Adrenal gland (tissue), 12 donors: ENCODE results near the gene BOC. TPM values are rescaled to one million over a fixed set of nuclear protein-coding genes. Genes with fewer than 3 reads are reported as not detected.

ENCODE experiments used
- DNase-seq, 7 donors: peaks; one replicate each; pipeline ENCODE4 v3.0.0-alpha.2; 2019 to 2020
- H3K27ac ChIP-seq, 5 donors: fragments of 200-600 bp; sonication (generic) in 4 of 5; 1 replicate in 3 of 5; 2 replicates in 2 of 5; pipeline versions ENCODE4 v1.5.1 to v1.8.0; 2016 to 2020; ENCODE audit warnings: mild to moderate bottlenecking in 1 of 5
- H3K27me3 ChIP-seq: fragments of 200-600 bp; 2 replicates; pipeline ENCODE4 v1.8.0; 2021
- H3K36me3 ChIP-seq, 2 donors: fragments of 200-600 bp; replicated peaks in 1 of 2; 1 replicate in 1 of 2; 2 replicates in 1 of 2; pipeline versions ENCODE4 v1.5.1 to v1.8.0; 2018 to 2022
- H3K4me1 ChIP-seq, 2 donors: fragments of 200-600 bp; replicated peaks in 1 of 2; 1 replicate in 1 of 2; 2 replicates in 1 of 2; pipeline versions ENCODE4 v1.5.1 to v1.8.0; 2018 to 2021
- H3K4me3 ChIP-seq, 4 donors: fragments of 200-600 bp; sonication (generic) in 3 of 4; one replicate each; pipeline ENCODE4 v1.5.1; 2016 to 2018
- H3K9me3 ChIP-seq, 3 donors: fragments of 200-600 bp; sonication (generic) in 1 of 3; replicated peaks in 1 of 3; 1 replicate in 2 of 3; 2 replicates in 1 of 3; pipeline versions ENCODE4 v1.5.1 to v1.8.0; 2016 to 2021
- POLR2A ChIP-seq, 2 donors: fragments of 450-650 bp; IDR thresholded peaks; one replicate each; pipeline ENCODE4 v1.6.1; 2017; ENCODE audit warnings: antibody characterized with exemption in 2 of 2, mild to moderate bottlenecking in 2 of 2, moderate library complexity in 1 of 2
- WGBS, 4 donors: extraction: QIAGEN DNeasy Blood & Tissue Kit in 2 of 4; methylation state at CpG; one replicate each; pipeline versions ENCODE4 v1.1.5 to v1.1.7; 2013 to 2017; 5-methylcytosine and 5-hydroxymethylcytosine counted together
- intact Hi-C, 2 donors: fragments of 100-400 bp; cut with DNase I; formaldehyde crosslinking; loops; one replicate each; pipeline versions ENCODE4 v1.14.1 to v1.15.0; 2022 to 2023
- polyA plus RNA-seq, 3 donors: library from polyadenylated mRNA; stranded (reverse); fragments of 200-250 nt in 2 of 3; fragments of 350-450 nt in 1 of 3; fragmentation: Illumina TruSeq in 1 of 3; extraction: RNeasy Lipid Tissue Mini Kit (QIAGEN cat#74804) in 1 of 3; gene quantifications; one replicate each; pipeline ENCODE4 v1.2.3, GENCODE V29; 2013 to 2014
- total RNA-seq, 9 donors: library from RNA; depleted of rRNA in 4 of 9; stranded (reverse); fragments of >200 nt in 4 of 9; fragments of 120-200 nt in 1 of 9; fragmentation: NEBNext Ultra II Directional in 1 of 9; extraction: Animal tissue kit (Norgen Biotek cat#: 25700) in 1 of 9; gene quantifications; one replicate each; pipeline versions ENCODE4 v1.1.0 to v1.2.4, GENCODE V29; 2013 to 2023
- TF ChIP-seq, protein P1 (sequence below), 6 experiments: fragments of 450-650 bp in 4 of 6; fragments of 200-600 bp in 2 of 6; sonication (generic) in 1 of 6; IDR thresholded peaks; 1 replicate in 5 of 6; 2 replicates in 1 of 6; pipeline versions ENCODE4 v1.5.1 to v1.8.0; 2016 to 2021; ENCODE audit warnings: antibody characterized with exemption in 6 of 6, mild to moderate bottlenecking in 2 of 6, moderate library complexity in 1 of 6
- donor health status: healthy with polysubstance abuse.
- donor health status: Bipolar disorder and iron deficiency.
- donor health status: DM: yes; HTN: yes; CAD: no.
- donor health status: DM: no; HTN: no; CAD: no.
- donor health status: DM: no; HTN: no; CAD: no.
- donor health status: DM: yes; HTN: yes; CAD: no.

The BOC gene
- total and polyA plus RNA-seq, 12 donors = 1.9 to 22.3 (median 9.5) TPM

DNA sequence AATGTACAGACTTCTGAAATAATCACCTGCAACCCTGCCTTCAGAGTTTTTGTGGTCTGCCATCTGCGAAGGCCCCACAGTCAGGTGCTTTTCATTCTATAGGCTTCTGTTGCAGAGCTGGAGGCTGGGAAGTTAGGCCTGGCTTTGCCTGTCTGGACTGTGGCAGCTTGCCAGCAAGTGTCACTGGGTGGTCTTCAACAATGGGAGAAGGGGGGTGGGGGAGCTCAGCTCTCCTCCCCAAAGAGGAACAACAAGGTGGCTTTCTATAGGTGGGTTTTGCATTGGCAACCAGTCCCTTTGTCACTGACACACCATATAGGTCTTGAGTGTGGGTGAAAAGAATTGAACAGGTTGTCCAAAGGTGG lies 7.3 kb downstream of the BOC start:
- H3K9me3 ChIP-seq = no peaks in the 10 kb centered on the region
- TF ChIP-seq, protein P1, sequence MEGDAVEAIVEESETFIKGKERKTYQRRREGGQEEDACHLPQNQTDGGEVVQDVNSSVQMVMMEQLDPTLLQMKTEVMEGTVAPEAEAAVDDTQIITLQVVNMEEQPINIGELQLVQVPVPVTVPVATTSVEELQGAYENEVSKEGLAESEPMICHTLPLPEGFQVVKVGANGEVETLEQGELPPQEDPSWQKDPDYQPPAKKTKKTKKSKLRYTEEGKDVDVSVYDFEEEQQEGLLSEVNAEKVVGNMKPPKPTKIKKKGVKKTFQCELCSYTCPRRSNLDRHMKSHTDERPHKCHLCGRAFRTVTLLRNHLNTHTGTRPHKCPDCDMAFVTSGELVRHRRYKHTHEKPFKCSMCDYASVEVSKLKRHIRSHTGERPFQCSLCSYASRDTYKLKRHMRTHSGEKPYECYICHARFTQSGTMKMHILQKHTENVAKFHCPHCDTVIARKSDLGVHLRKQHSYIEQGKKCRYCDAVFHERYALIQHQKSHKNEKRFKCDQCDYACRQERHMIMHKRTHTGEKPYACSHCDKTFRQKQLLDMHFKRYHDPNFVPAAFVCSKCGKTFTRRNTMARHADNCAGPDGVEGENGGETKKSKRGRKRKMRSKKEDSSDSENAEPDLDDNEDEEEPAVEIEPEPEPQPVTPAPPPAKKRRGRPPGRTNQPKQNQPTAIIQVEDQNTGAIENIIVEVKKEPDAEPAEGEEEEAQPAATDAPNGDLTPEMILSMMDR (IDR thresholded peaks at IDR 0.05) = no peak
- no peak for TF ChIP-seq POLR2A (IDR thresholded peaks at IDR 0.05)
- no peaks in the 10 kb centered on the region for H3K4me1 ChIP-seq
- intact Hi-C loops = no loop called here
- H3K27me3 ChIP-seq = no peaks in the 10 kb centered on the region
- no peaks in the 10 kb centered on the region for H3K36me3 ChIP-seq
- no peak for DNase-seq
- 63 to 100% (median 90%) methylated on average over 1 of the region's 1 CpG for WGBS, 4 donors
- H3K4me3 ChIP-seq = no peak overlapping the region
- H3K27ac ChIP-seq = no peak overlapping the region

DNA sequence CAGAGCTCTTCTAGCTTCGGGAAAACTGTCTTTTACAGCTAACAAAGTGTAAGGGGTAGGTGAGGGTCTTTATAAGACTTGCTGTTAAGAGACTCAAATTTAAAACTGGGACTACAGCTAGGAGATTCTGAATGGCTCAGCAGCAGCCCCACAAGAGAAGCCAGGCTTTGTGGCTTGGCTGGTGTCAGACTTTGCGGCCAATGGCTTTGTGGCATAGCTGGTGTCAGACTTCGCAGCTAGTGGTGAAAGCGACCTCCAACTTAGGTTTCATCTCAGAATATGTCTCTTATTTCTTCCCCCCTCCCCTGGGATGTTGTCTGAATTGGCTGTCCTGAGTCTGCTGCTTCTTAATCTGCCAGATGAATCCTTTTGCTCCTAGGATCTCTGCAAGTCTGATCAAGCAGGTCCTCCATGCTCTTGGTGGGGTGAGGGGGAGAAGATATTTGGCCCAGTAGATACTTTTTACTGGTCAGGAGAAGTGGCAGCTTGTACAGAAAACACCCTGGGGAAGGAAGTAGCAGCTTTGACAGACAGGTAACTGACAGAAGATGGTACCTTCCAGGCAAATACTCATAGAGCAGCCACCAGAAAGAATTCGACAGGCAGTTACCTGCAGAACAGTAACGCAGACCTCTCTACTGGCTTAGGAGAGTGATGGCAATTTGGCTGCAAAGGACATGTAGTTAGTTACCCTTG lies 8.4 kb downstream of the BOC start:
- H3K27me3 ChIP-seq = no peaks in the 10 kb centered on the region
- H3K4me1 ChIP-seq = no peaks in the 10 kb centered on the region
- WGBS, 4 donors = 62 to 77% (median 71%) methylated on average over 6 of the region's 6 CpGs
- no peak for DNase-seq
- H3K9me3 ChIP-seq = no peaks in the 10 kb centered on the region
- H3K4me3 ChIP-seq = no peak overlapping the region
- no peaks in the 10 kb centered on the region for H3K36me3 ChIP-seq
- intact Hi-C loops = no loop called here
- TF ChIP-seq POLR2A (IDR thresholded peaks at IDR 0.05) = no peak
- TF ChIP-seq, protein P1 (IDR thresholded peaks at IDR 0.05) = no peak
- no peak overlapping the region for H3K27ac ChIP-seq

DNA sequence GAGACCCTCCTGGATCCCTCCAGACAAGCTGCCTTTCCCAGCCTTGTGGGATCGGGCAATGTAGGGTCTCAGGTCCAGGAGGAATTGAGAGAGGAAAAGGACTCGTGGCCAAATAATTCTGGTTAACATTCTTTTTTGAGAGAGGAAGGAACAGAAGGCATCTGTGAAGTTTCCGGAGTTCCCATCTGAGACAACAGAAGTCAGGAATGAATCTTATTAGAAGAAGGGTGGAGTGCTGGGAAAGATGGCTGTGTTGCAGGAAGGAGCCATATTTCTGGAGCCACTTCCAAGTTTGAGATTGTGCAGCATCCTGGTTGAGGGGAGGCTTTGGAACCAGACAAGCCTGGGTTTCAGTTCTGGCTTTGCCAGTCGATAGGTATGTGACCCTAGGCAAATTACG lies 9.4 kb downstream of the BOC start:
- no peak for DNase-seq
- intact Hi-C loops = no loop called here
- TF ChIP-seq, protein P1 (IDR thresholded peaks at IDR 0.05) = no peak
- no peak for TF ChIP-seq POLR2A (IDR thresholded peaks at IDR 0.05)
- Histone ChIP-seq H3K36me3 (no peaks in the 10 kb centered on the region), H3K4me3 (no peak overlapping the region), H3K4me1 (no peaks in the 10 kb centered on the region), H3K9me3 (no peaks in the 10 kb centered on the region), H3K27me3 (no peaks in the 10 kb centered on the region), H3K27ac (peak overlapping the region in 2 of 5 donors; percentile 5 to 35)
- WGBS, 4 donors = 64 to 77% (median 71%) methylated on average over 5 of the region's 5 CpGs

DNA sequence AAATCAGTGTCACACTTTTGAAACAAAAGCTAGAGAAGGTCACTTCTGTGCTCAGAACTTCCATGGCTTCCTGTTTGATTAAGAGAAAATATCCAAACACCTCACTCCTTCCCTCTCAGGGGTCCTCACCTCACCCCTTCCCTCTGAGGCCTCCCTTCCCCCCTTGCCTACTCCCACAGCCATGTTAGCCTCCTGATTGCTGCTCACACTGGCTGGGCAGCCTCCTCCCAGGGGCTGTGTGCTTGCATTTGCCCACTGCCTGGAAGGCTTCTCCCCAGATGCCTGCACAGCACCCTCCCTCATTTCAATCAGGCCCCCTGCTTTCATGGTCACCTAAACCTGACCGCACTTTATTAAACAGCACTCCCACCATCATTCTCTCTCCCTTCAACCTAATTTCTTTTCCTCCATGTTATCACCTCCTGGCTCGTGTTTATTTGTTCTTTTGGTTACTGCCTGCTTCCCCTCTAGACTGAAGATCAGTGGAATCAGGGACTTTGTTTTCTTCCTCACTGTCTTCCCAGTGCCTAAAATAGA lies 10.4 kb downstream of the BOC start:
- no peak for TF ChIP-seq POLR2A (IDR thresholded peaks at IDR 0.05)
- TF ChIP-seq, protein P1 (IDR thresholded peaks at IDR 0.05) = no peak
- H3K36me3 ChIP-seq = no peaks in the 10 kb centered on the region
- no peaks in the 10 kb centered on the region for H3K27me3 ChIP-seq
- no peaks in the 10 kb centered on the region for H3K9me3 ChIP-seq
- WGBS, 4 donors = 57 to 65% (median 57%) methylated on average over 2 of the region's 2 CpGs
- intact Hi-C loops = no loop called here
- DNase-seq = no peak
- peak overlapping the region in 1 of 5 donors; percentile 34 for H3K27ac ChIP-seq
- no peak overlapping the region for H3K4me3 ChIP-seq
- H3K4me1 ChIP-seq = no peaks in the 10 kb centered on the region
